Measurements from ENCODE around the gene TMEM247.

GRCh38 chr2:46504221-46504620, 24.9 kb downstream of the TMEM247 start:
- TF ChIP-seq POLR2A (IDR thresholded peaks at IDR 0.05) (no peak), CTCF (IDR thresholded peaks at IDR 0.05 in 8 of 11, conservative IDR thresholded peaks at IDR 0.05 in 3 of 11) (no peak)
